ENCODE data around the gene GLIPR2. TPM values are rescaled to one million over a fixed set of nuclear protein-coding genes. Genes with fewer than 3 reads are reported as not detected.

The GLIPR2 gene
- total RNA-seq, 1 donor from 2014 or later, result 43.1 TPM

GRCh38 chr9:36093384-36093783 is 43.1 kb upstream of the GLIPR2 start:
- H3K4me3 ChIP-seq (ENCODE audit: low read depth, low read length), result no peak overlapping the region
- TF ChIP-seq CTCF (IDR thresholded peaks at IDR 0.05; ENCODE audit: insufficient read depth, low read length, poor library complexity, severe bottlenecking), result no peak
- H3K36me3 ChIP-seq (ENCODE audit: control insufficient read depth, insufficient read depth, low read length), result no peaks in the 10 kb centered on the region

GRCh38 chr9:36099718-36100117 is 36.8 kb upstream of the GLIPR2 start:
- DNase-seq (ENCODE audit: low read depth), result no peak
- Histone ChIP-seq H3K27me3 (ENCODE audit: control insufficient read depth, insufficient read depth, low read length) (no peaks in the 10 kb centered on the region), H3K4me3 (ENCODE audit: low read depth, low read length) (no peak overlapping the region), H3K36me3 (ENCODE audit: control insufficient read depth, insufficient read depth, low read length) (no peaks in the 10 kb centered on the region)
- TF ChIP-seq CTCF (IDR thresholded peaks at IDR 0.05; ENCODE audit: insufficient read depth, low read length, poor library complexity, severe bottlenecking), result no peak

More at GRCh38 chr9:36093384-36093783, 43.1 kb upstream of the GLIPR2 start:
- no peak for DNase-seq (ENCODE audit: low read depth)
- H3K27me3 ChIP-seq (ENCODE audit: control insufficient read depth, insufficient read depth, low read length), result no peaks in the 10 kb centered on the region

- Histone ChIP-seq H3K36me3 (ENCODE audit: control insufficient read depth, insufficient read depth, low read length) (no peaks in the 10 kb centered on the region), H3K27me3 (ENCODE audit: control insufficient read depth, insufficient read depth, low read length) (no peaks in the 10 kb centered on the region), H3K4me3 (ENCODE audit: low read depth, low read length) (no peak overlapping the region)
- peak; percentile 19 for TF ChIP-seq CTCF (IDR thresholded peaks at IDR 0.05; ENCODE audit: insufficient read depth, low read length, poor library complexity, severe bottlenecking)
- no peak for DNase-seq (ENCODE audit: low read depth)
Observed at GRCh38 chr9:36100532-36100931, 36.0 kb upstream of the GLIPR2 start.

DNA sequence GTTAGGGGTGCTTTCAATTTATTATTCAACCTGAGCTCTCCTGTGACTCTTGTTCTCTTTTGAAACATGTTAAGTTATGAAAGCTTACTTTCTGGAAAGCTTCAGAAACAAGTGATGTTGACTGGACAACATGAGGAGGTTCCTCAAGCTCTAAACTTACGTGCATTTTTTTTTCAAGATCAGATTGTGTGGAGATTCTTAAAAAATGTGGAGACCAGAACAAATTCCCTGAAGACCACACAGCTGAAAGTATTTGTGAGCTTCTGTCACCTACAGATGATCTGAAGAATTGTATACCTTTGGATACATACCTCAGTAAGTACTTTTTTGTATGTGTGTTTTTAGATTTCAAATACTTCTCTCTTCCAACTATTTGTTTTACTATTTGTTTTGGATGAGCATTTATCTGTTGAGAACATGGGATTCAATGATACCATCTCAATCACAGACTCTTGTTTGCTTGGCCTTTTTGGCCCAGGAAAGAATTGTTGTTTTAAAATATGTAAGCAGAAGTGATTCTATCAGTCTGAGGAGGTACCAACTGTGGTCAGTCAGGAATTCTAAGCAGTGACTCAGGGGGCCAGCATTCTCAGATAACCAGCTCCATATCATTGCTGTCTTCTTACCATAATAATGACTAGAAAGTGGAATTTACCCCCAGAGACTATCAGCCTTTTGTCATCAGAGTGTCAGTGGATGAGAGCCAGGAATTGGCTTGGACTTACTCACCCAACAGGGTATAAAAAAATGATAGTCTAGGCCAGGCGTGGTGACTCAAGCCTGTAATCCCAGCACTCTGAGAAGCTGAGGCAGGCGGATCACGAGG is 34.4 kb upstream of the GLIPR2 start:
- no peak overlapping the region for H3K4me3 ChIP-seq (ENCODE audit: low read depth, low read length)
- DNase-seq (ENCODE audit: low read depth), result peak; percentile 94
- TF ChIP-seq CTCF (IDR thresholded peaks at IDR 0.05; ENCODE audit: insufficient read depth, low read length, poor library complexity, severe bottlenecking), result no peak
- no peaks in the 10 kb centered on the region for H3K36me3 ChIP-seq (ENCODE audit: control insufficient read depth, insufficient read depth, low read length)
- no peaks in the 10 kb centered on the region for H3K27me3 ChIP-seq (ENCODE audit: control insufficient read depth, insufficient read depth, low read length)

DNA sequence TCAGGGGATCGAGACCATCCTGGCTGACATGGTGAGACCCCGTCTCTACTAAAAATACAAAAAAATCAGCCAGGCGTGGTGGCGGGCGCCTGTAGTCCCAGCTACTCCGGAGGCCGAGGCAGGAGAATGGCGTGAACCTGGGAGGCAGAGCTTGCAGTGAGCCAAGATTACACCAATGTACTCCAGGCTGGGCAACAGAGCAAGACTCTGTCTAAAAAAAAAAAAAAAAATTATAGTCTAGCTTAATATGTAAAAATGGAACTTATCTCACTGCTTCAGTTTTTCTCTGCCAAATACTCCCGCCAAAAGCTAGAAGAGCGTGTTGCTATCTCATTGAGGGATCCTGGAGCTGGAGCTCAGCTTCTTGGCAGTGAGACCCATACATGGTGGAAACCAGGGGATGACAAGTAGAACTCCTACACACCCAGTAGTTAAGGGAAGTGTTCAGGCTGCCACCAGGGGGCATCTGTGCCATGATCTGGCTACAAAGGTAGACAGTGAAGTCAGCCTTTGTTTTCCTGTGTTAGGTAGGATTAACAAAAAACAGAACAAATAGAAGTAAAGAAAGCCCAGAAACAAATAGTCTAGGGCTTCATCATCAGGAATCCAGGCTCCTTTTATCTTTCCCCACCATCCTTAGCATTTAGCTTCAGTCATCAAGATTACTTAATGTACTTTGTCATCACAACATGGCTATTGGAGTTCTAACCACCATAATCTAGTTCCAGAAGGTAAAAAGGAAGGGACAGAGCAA is 33.6 kb upstream of the GLIPR2 start:
- peak; percentile 42 for DNase-seq (ENCODE audit: low read depth)
- Histone ChIP-seq H3K27me3 (ENCODE audit: control insufficient read depth, insufficient read depth, low read length) (no peaks in the 10 kb centered on the region), H3K4me3 (ENCODE audit: low read depth, low read length) (no peak overlapping the region), H3K36me3 (ENCODE audit: control insufficient read depth, insufficient read depth, low read length) (no peaks in the 10 kb centered on the region)
- peak; percentile 71 for TF ChIP-seq CTCF (IDR thresholded peaks at IDR 0.05; ENCODE audit: insufficient read depth, low read length, poor library complexity, severe bottlenecking)
